ENCODE results near the gene MBTPS1. TPM values are rescaled to one million over a fixed set of nuclear protein-coding genes. Genes with fewer than 3 reads are reported as not detected.

The MBTPS1 gene
- total and polyA plus RNA-seq, 3 donors from 2014 or later: 59.0 to 122 (median 104) TPM

DNA sequence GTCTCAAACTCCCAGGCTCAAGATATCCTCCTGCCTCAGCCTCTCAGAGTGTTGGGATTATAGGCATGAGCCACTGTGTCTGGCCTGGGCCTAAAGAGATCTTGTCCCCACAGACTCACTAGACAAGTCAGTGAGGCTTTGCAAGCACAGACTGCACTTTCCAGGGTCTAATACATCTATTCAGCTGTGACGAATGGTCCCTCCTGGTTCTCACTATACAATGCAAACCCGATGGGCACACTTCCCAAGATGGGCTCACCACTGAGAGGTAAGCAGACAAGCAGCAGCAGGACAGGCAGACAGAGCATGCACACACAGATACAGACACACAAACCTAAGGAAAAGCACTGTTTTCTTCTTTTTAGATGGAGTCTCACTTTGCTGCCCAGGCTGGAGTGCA is 8.8 kb downstream of the MBTPS1 start:
- H3K4me1 ChIP-seq: peaks cover 2% of the 10 kb centered on the region
- H3K9me3 ChIP-seq: no peaks in the 10 kb centered on the region
- intact Hi-C loops (cut with DNase I; ENCODE audit: low total_unique reads): no loop called here
- H3K27ac ChIP-seq: no peak overlapping the region
- no peak overlapping the region for H3K4me3 ChIP-seq
- TF ChIP-seq, protein P1, sequence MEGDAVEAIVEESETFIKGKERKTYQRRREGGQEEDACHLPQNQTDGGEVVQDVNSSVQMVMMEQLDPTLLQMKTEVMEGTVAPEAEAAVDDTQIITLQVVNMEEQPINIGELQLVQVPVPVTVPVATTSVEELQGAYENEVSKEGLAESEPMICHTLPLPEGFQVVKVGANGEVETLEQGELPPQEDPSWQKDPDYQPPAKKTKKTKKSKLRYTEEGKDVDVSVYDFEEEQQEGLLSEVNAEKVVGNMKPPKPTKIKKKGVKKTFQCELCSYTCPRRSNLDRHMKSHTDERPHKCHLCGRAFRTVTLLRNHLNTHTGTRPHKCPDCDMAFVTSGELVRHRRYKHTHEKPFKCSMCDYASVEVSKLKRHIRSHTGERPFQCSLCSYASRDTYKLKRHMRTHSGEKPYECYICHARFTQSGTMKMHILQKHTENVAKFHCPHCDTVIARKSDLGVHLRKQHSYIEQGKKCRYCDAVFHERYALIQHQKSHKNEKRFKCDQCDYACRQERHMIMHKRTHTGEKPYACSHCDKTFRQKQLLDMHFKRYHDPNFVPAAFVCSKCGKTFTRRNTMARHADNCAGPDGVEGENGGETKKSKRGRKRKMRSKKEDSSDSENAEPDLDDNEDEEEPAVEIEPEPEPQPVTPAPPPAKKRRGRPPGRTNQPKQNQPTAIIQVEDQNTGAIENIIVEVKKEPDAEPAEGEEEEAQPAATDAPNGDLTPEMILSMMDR (IDR thresholded peaks at IDR 0.05): no peak
- TF ChIP-seq POLR2A (IDR thresholded peaks at IDR 0.05): no peak
- H3K36me3 ChIP-seq (ENCODE audit: low read depth, missing control alignments): no peaks in the 10 kb centered on the region
- H3K27me3 ChIP-seq: no peaks in the 10 kb centered on the region
- DNase-seq: no peak
- WGBS, 2 donors: 72 to 81% methylated on average over 2 of the region's 2 CpGs

DNA sequence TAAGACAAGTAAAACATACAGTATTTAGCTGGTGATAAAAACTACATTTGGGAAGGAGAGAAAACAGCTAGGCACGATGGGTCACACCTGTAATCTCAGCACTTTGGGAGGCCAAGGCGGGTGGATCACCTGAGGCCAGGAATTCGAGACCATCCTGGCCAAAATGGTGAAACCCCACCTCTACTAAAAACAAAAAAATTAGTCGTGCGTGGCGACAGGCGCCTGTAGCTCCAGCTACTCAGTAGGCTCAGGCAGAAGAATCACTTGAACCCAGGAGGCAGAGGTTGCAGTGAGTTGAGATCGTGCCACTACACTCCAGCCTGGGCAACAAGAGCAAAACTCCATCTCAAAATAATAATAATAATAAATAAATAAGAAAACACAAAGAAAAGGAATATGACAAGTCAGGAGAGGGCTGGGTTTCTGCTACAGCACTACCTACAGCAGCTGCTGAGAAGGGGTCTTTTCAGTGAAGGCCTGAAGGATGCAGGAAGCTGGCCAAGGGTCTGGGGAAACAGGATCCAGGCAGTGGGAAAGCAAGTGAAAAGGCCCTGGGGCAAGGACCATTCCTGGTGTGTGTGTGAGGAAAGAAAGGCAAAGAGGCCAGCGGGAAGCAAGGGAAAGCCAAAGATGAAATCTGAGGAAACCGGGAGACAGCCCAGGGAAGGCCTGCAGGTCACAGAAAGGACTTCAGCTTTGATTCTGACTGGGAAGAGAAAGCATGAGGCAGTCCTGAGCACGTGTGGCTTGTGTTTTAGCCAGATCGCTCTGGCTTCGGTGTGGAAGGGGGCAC is 10.6 kb downstream of the MBTPS1 start:
- intact Hi-C loops (cut with DNase I; ENCODE audit: low total_unique reads): no loop called here
- TF ChIP-seq, protein P1 (IDR thresholded peaks at IDR 0.05): no peak
- no peak for TF ChIP-seq POLR2A (IDR thresholded peaks at IDR 0.05)
- Histone ChIP-seq H3K27ac (no peak overlapping the region), H3K36me3 (ENCODE audit: low read depth, missing control alignments) (no peaks in the 10 kb centered on the region), H3K27me3 (no peaks in the 10 kb centered on the region), H3K9me3 (no peaks in the 10 kb centered on the region), H3K4me1 (peaks cover 2% of the 10 kb centered on the region), H3K4me3 (no peak overlapping the region)
- WGBS, 2 donors: 79 to 83% methylated on average over 13 of the region's 13 CpGs
- no peak for DNase-seq

DNA sequence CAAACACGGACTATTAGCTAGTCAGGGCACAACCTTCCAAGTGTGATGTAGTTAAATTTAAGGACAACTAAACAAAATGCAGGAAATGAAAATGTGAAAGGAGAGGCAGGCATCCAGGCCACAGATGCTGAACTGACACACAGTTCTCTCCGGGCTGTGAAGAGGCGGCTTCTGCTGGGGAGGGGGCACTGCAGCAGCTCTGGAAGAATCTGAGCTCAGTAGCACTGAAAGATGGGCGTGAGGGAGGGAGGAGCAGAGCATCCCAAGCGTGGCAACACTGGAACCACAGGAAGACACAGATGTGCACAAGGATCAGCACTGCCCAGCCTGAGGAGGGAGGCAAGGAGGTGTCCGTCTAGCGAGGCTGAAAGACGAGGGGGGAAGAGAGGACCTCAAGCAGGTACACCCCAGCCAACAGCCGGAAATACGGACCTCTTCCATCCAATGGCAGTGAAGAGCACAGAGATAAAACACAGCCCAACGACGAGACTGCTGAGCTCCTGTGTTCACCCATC is 11.4 kb downstream of the MBTPS1 start:
- Histone ChIP-seq H3K36me3 (ENCODE audit: low read depth, missing control alignments) (no peaks in the 10 kb centered on the region), H3K9me3 (no peaks in the 10 kb centered on the region), H3K4me3 (no peak overlapping the region), H3K4me1 (peaks cover 2% of the 10 kb centered on the region), H3K27me3 (no peaks in the 10 kb centered on the region), H3K27ac (no peak overlapping the region)
- intact Hi-C loops (cut with DNase I; ENCODE audit: low total_unique reads): no loop called here
- WGBS, 2 donors: 76 to 77% methylated on average over 12 of the region's 12 CpGs
- no peak for TF ChIP-seq POLR2A (IDR thresholded peaks at IDR 0.05)
- TF ChIP-seq, protein P1 (IDR thresholded peaks at IDR 0.05): no peak
- no peak for DNase-seq

DNA sequence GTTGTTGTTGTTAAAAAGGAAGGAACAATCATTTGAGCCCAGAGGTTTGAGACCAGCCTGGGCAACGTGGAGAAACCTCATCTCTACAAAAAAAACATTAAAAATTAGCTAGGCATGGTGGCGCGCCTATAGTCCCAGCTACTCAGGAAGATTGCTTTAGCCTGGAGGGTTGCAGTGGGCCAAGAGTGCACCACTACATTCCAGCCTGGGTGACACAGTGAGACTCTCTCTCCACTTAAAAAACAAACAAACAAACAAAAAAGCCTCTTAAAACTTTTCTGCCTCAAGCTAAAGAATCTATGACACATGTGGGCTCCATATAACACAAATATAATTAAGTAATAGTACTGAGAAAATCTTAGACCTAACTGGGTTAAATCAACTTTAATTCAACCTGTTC is 12.5 kb downstream of the MBTPS1 start:
- Histone ChIP-seq H3K4me1 (peaks cover 2% of the 10 kb centered on the region), H3K27ac (no peak overlapping the region), H3K9me3 (no peaks in the 10 kb centered on the region), H3K36me3 (ENCODE audit: low read depth, missing control alignments) (no peaks in the 10 kb centered on the region), H3K27me3 (no peaks in the 10 kb centered on the region), H3K4me3 (no peak overlapping the region)
- TF ChIP-seq, protein P1 (IDR thresholded peaks at IDR 0.05): no peak
- TF ChIP-seq POLR2A (IDR thresholded peaks at IDR 0.05): no peak
- WGBS, 2 donors: 83 to 84% methylated on average over 3 of the region's 3 CpGs
- intact Hi-C loops (cut with DNase I; ENCODE audit: low total_unique reads): no loop called here
- no peak for DNase-seq

DNA sequence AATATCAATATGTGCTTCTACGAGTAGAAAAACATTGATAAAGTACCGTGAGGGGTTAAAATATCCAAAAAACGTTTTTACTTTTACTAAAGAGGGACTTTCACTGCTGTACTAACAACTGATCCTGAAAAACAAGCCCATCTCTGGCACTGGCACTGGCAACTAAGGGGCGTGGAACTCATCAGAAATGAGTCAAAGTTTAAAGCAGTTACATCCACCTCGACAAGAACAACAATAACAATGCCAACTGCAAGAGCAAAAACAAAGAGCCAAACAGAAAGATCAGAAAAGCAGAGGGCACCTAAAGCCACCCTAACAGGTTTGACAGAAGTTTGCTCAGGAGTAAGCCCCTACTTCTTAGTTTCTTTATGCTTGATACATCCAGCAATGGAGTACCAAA is 13.1 kb downstream of the MBTPS1 start:
- Histone ChIP-seq H3K27me3 (no peaks in the 10 kb centered on the region), H3K4me1 (peaks cover 2% of the 10 kb centered on the region), H3K9me3 (no peaks in the 10 kb centered on the region), H3K27ac (no peak overlapping the region), H3K36me3 (ENCODE audit: low read depth, missing control alignments) (no peaks in the 10 kb centered on the region), H3K4me3 (no peak overlapping the region)
- no peak for TF ChIP-seq POLR2A (IDR thresholded peaks at IDR 0.05)
- TF ChIP-seq, protein P1 (IDR thresholded peaks at IDR 0.05): no peak
- 62 to 64% methylated on average over 5 of the region's 5 CpGs for WGBS, 2 donors
- intact Hi-C loops (cut with DNase I; ENCODE audit: low total_unique reads): no loop called here
- no peak for DNase-seq
